Measurements from ENCODE around the gene ACTRT1. TPM values are rescaled to one million over a fixed set of nuclear protein-coding genes. Genes with fewer than 3 reads are reported as not detected.
A peak's percentile ranks its signal among the peaks of the same experiment; 100 is the strongest.

ACTRT1 gene
- total and polyA plus RNA-seq, 2 of the 4 experiments (the other 2 are of a cell fraction): not detected

DNA sequence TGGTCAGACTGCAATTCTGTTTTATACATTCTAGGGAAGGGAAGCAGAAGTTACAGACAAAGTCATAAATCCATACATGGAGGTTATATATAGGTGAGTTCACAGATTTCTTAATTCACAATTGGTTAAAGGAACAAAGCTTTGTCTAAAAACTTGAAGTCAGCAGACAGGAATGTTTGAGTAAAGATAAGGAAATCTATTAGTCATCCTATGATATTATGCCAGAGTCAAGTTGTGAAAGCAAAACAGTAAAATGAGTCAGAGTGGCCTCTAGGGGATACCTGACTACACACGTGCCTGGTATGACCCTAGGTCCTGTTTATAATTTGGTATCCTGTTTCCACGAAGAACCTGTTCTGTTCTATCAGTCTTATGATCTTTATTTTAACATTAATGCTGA lies 31.5 kb downstream of the ACTRT1 start:
- no peak overlapping the region for H2AFZ ChIP-seq (replicated peaks; ENCODE audit: low read length, poor library complexity)
- H3K9ac ChIP-seq (ENCODE audit: low read depth, low read length): no peak overlapping the region
- no peak overlapping the region for H2BK15ac ChIP-seq (ENCODE audit: low read depth, low read length)
- H3K79me1 ChIP-seq (ENCODE audit: low read depth in 1 of 2, low read length in 2 of 2): no peaks in the 10 kb centered on the region
- no peak overlapping the region for H3K27ac ChIP-seq (ENCODE audit: insufficient read depth, low read length)
- no peaks in the 10 kb centered on the region for H4K20me1 ChIP-seq (ENCODE audit: insufficient read depth, low read length)
- peak; percentile 1 for DNase-seq
- ChIA-PET CTCF (no interaction called here), POLR2A (ENCODE audit: unreplicated experiment) (no interaction called here)
- H4K5ac ChIP-seq (ENCODE audit: low read depth, low read length): no peak overlapping the region
- TF ChIP-seq BHLHE40 (IDR thresholded peaks at IDR 0.05; ENCODE audit: low read depth, low read length) (peak; percentile 31; the same call in 1 of the 2 replicates), NFE2L2 (IDR thresholded peaks at IDR 0.05; ENCODE audit: low read depth, low read length) (no peak)
- no peak overlapping the region for H3K14ac ChIP-seq (replicated peaks; ENCODE audit: low read depth, low read length)
- no peak overlapping the region for H4K8ac ChIP-seq (ENCODE audit: low read depth in 2 of 2, low read length in 2 of 2)
- in situ Hi-C loops (cut with MboI; ENCODE audit: low sequenced_read_pairs): no loop called here
- no CpG with 5 or more reads among the region's 2 CpGs for WGBS, 2 experiments (ENCODE audit: extremely low coverage in 2 of 2, insufficient read length in 1 of 2)
- no peak overlapping the region for H4K91ac ChIP-seq (ENCODE audit: insufficient read depth, low read depth, low read length)
- H2BK120ac ChIP-seq (ENCODE audit: low read depth, low read length): no peak overlapping the region
- H3K56ac ChIP-seq (ENCODE audit: extremely low read depth, insufficient read depth, low read length): no peak overlapping the region
- H3K27me3 ChIP-seq (ENCODE audit: control insufficient read depth, insufficient read depth, low read length): no peaks in the 10 kb centered on the region
- H3K4me2 ChIP-seq (ENCODE audit: low read depth, low read length): no peak overlapping the region
- no peak overlapping the region for H3K23ac ChIP-seq (ENCODE audit: low read depth, low read length)
- no peak overlapping the region for H3K4me3 ChIP-seq (ENCODE audit: insufficient read depth, low read depth, low read length)
- no peak overlapping the region for H2AK9ac ChIP-seq (replicated peaks; ENCODE audit: low read depth, low read length, poor library complexity)
- H2BK20ac ChIP-seq (ENCODE audit: low read depth, low read length): no peak overlapping the region
- dilution Hi-C loops (cut with HindIII; ENCODE audit: low sequenced_read_pairs, unreplicated experiment): no loop called here
- ATAC-seq (ENCODE audit: low read depth): no peak
- no peaks in the 10 kb centered on the region for H3K4me1 ChIP-seq (ENCODE audit: control insufficient read depth, insufficient read depth, low read length)
- no peaks in the 10 kb centered on the region for H3K9me3 ChIP-seq (ENCODE audit: control insufficient read depth, insufficient read depth, low read length)
- no peak overlapping the region for H3K18ac ChIP-seq (ENCODE audit: low read depth, low read length)
- no TSS peak for BruUV-seq (replicated peaks)
- no peaks in the 10 kb centered on the region for H3K9me1 ChIP-seq (ENCODE audit: insufficient read depth, low read length)
- intact Hi-C loops (cut with micrococcal nuclease): no loop called here
- no peak overlapping the region for H3K4ac ChIP-seq (ENCODE audit: low read depth, low read length)
- no peak overlapping the region for H2BK5ac ChIP-seq (ENCODE audit: low read depth, low read length, poor library complexity, severe bottlenecking)
- no peaks in the 10 kb centered on the region for H3K36me3 ChIP-seq (ENCODE audit: control insufficient read depth, insufficient read depth, low read length)
- no peak overlapping the region for H2AK5ac ChIP-seq (ENCODE audit: low read depth, low read length)
